Neural cell (in vitro differentiated cells): ENCODE data around the gene FGF14. TPM values are rescaled to one million over a fixed set of nuclear protein-coding genes. Genes with fewer than 3 reads are reported as not detected.

Experiments used
- H2AFZ ChIP-seq: fragments of 200-600, 300-800 bp; sonication (generic), shearing (Covaris generic); 2 replicates; pipeline ENCODE4 v1.6.0; 2014; ENCODE audit warnings: low read depth, mild to moderate bottlenecking, antibody characterized with exemption, low read length, moderate library complexity
- H3F3A ChIP-seq: fragments of 200-600 bp; shearing (Covaris generic); 2 replicates; pipeline ENCODE4 v1.6.1; 2016; ENCODE audit warnings: mild to moderate bottlenecking, moderate library complexity, mixed read lengths, antibody characterized with exemption, low read length; ENCODE audit not compliant: insufficient read depth, poor library complexity, severe bottlenecking
- H3K27ac ChIP-seq: fragments of 200-600, 300-800 bp; sonication (generic), shearing (Covaris generic); 2 replicates; pipeline ENCODE4 v1.5.1; 2014; ENCODE audit warnings: mild to moderate bottlenecking, low read length, moderate library complexity
- H3K27me3 ChIP-seq: fragments of 300-800, 200-600 bp; sonication (generic), shearing (Covaris generic); 2 replicates; pipeline ENCODE4 v1.6.0; 2014; ENCODE audit warnings: mild to moderate bottlenecking, low read depth, low read length, moderate library complexity; ENCODE audit not compliant: insufficient read depth
- H3K36me3 ChIP-seq: fragments of 300-800, 200-600 bp; sonication (generic), shearing (Covaris generic); 2 replicates; pipeline ENCODE4 v1.5.1; 2014; ENCODE audit warnings: mild to moderate bottlenecking, antibody characterized with exemption, low read length, moderate library complexity; ENCODE audit not compliant: insufficient read depth
- H3K4me2 ChIP-seq: fragments of 300-800, 200-600 bp; sonication (generic), shearing (Covaris generic); 2 replicates; pipeline ENCODE4 v1.6.0; 2014; ENCODE audit warnings: mild to moderate bottlenecking, low read length
- H3K4me3 ChIP-seq: fragments of 300-800, 200-600 bp; sonication (generic), shearing (Covaris generic); 2 replicates; pipeline ENCODE4 v1.5.1; 2014; ENCODE audit warnings: mild to moderate bottlenecking, low read length, moderate library complexity
- H3K79me2 ChIP-seq: fragments of 200-600 bp; shearing (Covaris generic); replicated peaks from 2 replicates; pipeline ENCODE4 v1.6.0; 2014; ENCODE audit warnings: mild to moderate bottlenecking, low read length, moderate library complexity; ENCODE audit not compliant: insufficient read depth
- H3K9ac ChIP-seq: fragments of 300-800, 200-600 bp; sonication (generic), shearing (Covaris generic); 2 replicates; pipeline ENCODE4 v1.6.1; 2016; ENCODE audit warnings: mild to moderate bottlenecking, low read length, mixed read lengths
- H3K9me2 ChIP-seq: fragments of 200-600 bp; shearing (Covaris generic); 2 replicates; pipeline ENCODE4 v1.6.1; 2016; ENCODE audit warnings: mild to moderate bottlenecking, low read length, mixed read lengths; ENCODE audit not compliant: insufficient read depth
- H3K9me3 ChIP-seq: fragments of 200-600, 300-800 bp; sonication (generic), shearing (Covaris generic); 2 replicates; pipeline ENCODE4 v1.6.1; 2016; ENCODE audit warnings: mild to moderate bottlenecking, mixed run types, low read length, moderate library complexity, mixed read lengths
- H4K20me1 ChIP-seq: fragments of 200-600 bp; shearing (Covaris generic); 2 replicates; pipeline ENCODE4 v1.6.1; 2016; ENCODE audit warnings: mild to moderate bottlenecking, mixed run types; ENCODE audit not compliant: insufficient read depth
- CTCF ChIP-seq: fragments of 450-650 bp; IDR thresholded peaks from 2 replicates; pipeline ENCODE4 v1.5.1; 2014; ENCODE audit warnings: antibody characterized with exemption, mild to moderate bottlenecking, moderate library complexity; ENCODE audit not compliant: poor library complexity, severe bottlenecking
- EP300 ChIP-seq: fragments of 450-650 bp; conservative IDR thresholded peaks from 2 replicates; pipeline ENCODE4 v1.6.1; 2014; ENCODE audit warnings: antibody characterized with exemption, mild to moderate bottlenecking, moderate library complexity; ENCODE audit not compliant: poor library complexity, severe bottlenecking
- MXI1 ChIP-seq: fragments of 450-650 bp; conservative IDR thresholded peaks from 2 replicates; pipeline ENCODE4 v1.6.1; 2014; ENCODE audit warnings: antibody characterized with exemption, mild to moderate bottlenecking; ENCODE audit not compliant: poor library complexity, severe bottlenecking
- RAD21 ChIP-seq: fragments of 450-650 bp; conservative IDR thresholded peaks from 2 replicates; pipeline ENCODE4 v1.6.1; 2014; ENCODE audit warnings: antibody characterized with exemption, mild to moderate bottlenecking, moderate library complexity
- REST ChIP-seq: IDR thresholded peaks from 2 replicates; pipeline ENCODE4 v1.6.1; 2012; ENCODE audit warnings: borderline replicate concordance
- SMC3 ChIP-seq: fragments of 450-650 bp; conservative IDR thresholded peaks from 2 replicates; pipeline ENCODE4 v1.6.1; 2014; ENCODE audit warnings: antibody characterized with exemption, mild to moderate bottlenecking, moderate library complexity; ENCODE audit not compliant: poor library complexity
- TAF1 ChIP-seq: IDR thresholded peaks from 2 replicates; pipeline ENCODE4 v1.6.1; 2012; ENCODE audit warnings: low read depth
- polyA plus RNA-seq: library from polyadenylated mRNA; depleted of rRNA; stranded (reverse); fragments of >200 nt; gene quantifications from 2 replicates; pipeline ENCODE4 v1.2.3, GENCODE V29; 2014

The FGF14 gene
- polyA plus RNA-seq, 1 donor from 2014 or later, result 36.4 TPM

GRCh38 chr13:102191951-102192502 lies 209.8 kb downstream of the FGF14 start:
- Histone ChIP-seq H4K20me1 (no peaks in the 10 kb centered on the region), H3K79me2 (no peaks in the 10 kb centered on the region), H3F3A (no peaks in the 10 kb centered on the region), H3K9ac (no peak overlapping the region), H3K27me3 (no peaks in the 10 kb centered on the region), H3K36me3 (no peaks in the 10 kb centered on the region), H3K27ac (no peak overlapping the region), H2AFZ (no peak overlapping the region), H3K4me2 (no peak overlapping the region), H3K9me2 (no peaks in the 10 kb centered on the region), H3K4me3 (no peak overlapping the region), H3K9me3 (no peaks in the 10 kb centered on the region)
- TF ChIP-seq CTCF, result no peak
- no peak for TF ChIP-seq TAF1
- TF ChIP-seq MXI1, result no peak
- TF ChIP-seq EP300, result no peak
- no peak for TF ChIP-seq RAD21
- no peak for TF ChIP-seq REST

- TF ChIP-seq SMC3, result no peak
- no peak for TF ChIP-seq CTCF
- TF ChIP-seq RAD21, result no peak
- H2AFZ ChIP-seq, result no peak overlapping the region
- no peak overlapping the region for H3K27ac ChIP-seq
- H4K20me1 ChIP-seq, result no peaks in the 10 kb centered on the region
- H3K9me2 ChIP-seq, result no peaks in the 10 kb centered on the region
- no peaks in the 10 kb centered on the region for H3K27me3 ChIP-seq
- no peaks in the 10 kb centered on the region for H3K36me3 ChIP-seq
- no peak overlapping the region for H3K9ac ChIP-seq
- no peak overlapping the region for H3K4me2 ChIP-seq
- no peaks in the 10 kb centered on the region for H3F3A ChIP-seq
- H3K79me2 ChIP-seq, result no peaks in the 10 kb centered on the region
- H3K9me3 ChIP-seq, result no peaks in the 10 kb centered on the region
- H3K4me3 ChIP-seq, result no peak overlapping the region
These were observed 210.9 kb downstream of the FGF14 start for GRCh38 chr13:102190930-102191329.
